DMS79 treated with DMSO at 0.1 percent for 48 hours (cell line): Measurements from ENCODE around the gene TUBA8.
A peak's percentile ranks its signal among the peaks of the same experiment; 100 is the strongest.
"Not testable (repeated sequence)": the region's sequence is repeated elsewhere in the genome, so short reads cannot be mapped to it uniquely, and the experiment has no call there.

Experiments used
- DNase-seq: peaks from one replicate; lab custom pipeline; 2025; lab: John Stamatoyannopoulos, UW

The TUBA8 gene

GRCh38 chr22:18077639-18078328 lies 32.8 kb upstream of the TUBA8 start, which contains the start of gene PEX26:
TSS of gene PEX26 (plus strand) at chr22:18077990. CDS start at chr22:18078377, 387 bp downstream.
- peak; percentile 61 for DNase-seq

GRCh38 chr22:18078329-18079041 lies 32.1 kb upstream of the TUBA8 start:
- no peak for DNase-seq

GRCh38 chr22:18079706-18080233 lies 30.8 kb upstream of the TUBA8 start:
- no peak for DNase-seq

- DNase-seq, result no peak
Measured at GRCh38 chr22:18081416-18081815, 29.2 kb upstream of the TUBA8 start.

GRCh38 chr22:18082467-18082866 lies 28.1 kb upstream of the TUBA8 start:
- DNase-seq, result no peak

GRCh38 chr22:18083406-18083805 lies 27.2 kb upstream of the TUBA8 start:
- DNase-seq, result no peak

GRCh38 chr22:18085188-18085587 lies 25.4 kb upstream of the TUBA8 start:
- DNase-seq, result no peak

- no peak for DNase-seq
Measured at GRCh38 chr22:18087350-18087855, 23.2 kb upstream of the TUBA8 start.

- no peak for DNase-seq
Measured at GRCh38 chr22:18088825-18089568, 21.6 kb upstream of the TUBA8 start.

GRCh38 chr22:18090286-18090685 lies 20.3 kb upstream of the TUBA8 start:
- DNase-seq, result no peak

GRCh38 chr22:18091478-18091877 lies 19.1 kb upstream of the TUBA8 start:
- DNase-seq, result no peak

- DNase-seq, result no peak
Measured at GRCh38 chr22:18091916-18092526, 18.6 kb upstream of the TUBA8 start.

- DNase-seq, result no peak
Measured at GRCh38 chr22:18093661-18094060, 16.9 kb upstream of the TUBA8 start.

- no peak for DNase-seq
Measured at GRCh38 chr22:18095101-18095805, 15.4 kb upstream of the TUBA8 start.

GRCh38 chr22:18096823-18097222 lies 13.8 kb upstream of the TUBA8 start:
- no peak for DNase-seq

- DNase-seq, result no peak
Measured at GRCh38 chr22:18100781-18101180, 9.8 kb upstream of the TUBA8 start.

GRCh38 chr22:18101536-18101935 lies 9.1 kb upstream of the TUBA8 start:
- no peak for DNase-seq

- no peak for DNase-seq
Measured at GRCh38 chr22:18103527-18104269, 6.9 kb upstream of the TUBA8 start.

GRCh38 chr22:18104566-18104965 lies 6.0 kb upstream of the TUBA8 start:
- DNase-seq, result no peak

GRCh38 chr22:18105981-18106380 lies 4.6 kb upstream of the TUBA8 start:
- not testable (repeated sequence) for DNase-seq
